K562 (cell line): ENCODE results near the gene SH2B2. TPM values are rescaled to one million over a fixed set of nuclear protein-coding genes. Genes with fewer than 3 reads are reported as not detected.

Experiments used
- CBX1 ChIP-seq: sonication (generic); IDR thresholded peaks from 2 replicates; pipeline ENCODE4 v1.6.1; 2016; ENCODE audit warnings: antibody characterized with exemption, low read depth, mild to moderate bottlenecking
- EGR1 ChIP-seq: fragments of 450-650 bp; conservative IDR thresholded peaks from 2 replicates; pipeline ENCODE4 v1.6.1; 2017; ENCODE audit warnings: mild to moderate bottlenecking
- HCFC1 ChIP-seq: IDR thresholded peaks from 2 replicates; pipeline ENCODE4 v1.6.1; 2012; ENCODE audit warnings: low read depth, low read length, improper control_type of control experiment
- JUN ChIP-seq, 2 experiments: sonication (generic) in 1 of 2; formaldehyde crosslinking in 1 of 2; IDR thresholded peaks; 2 replicates each; pipeline versions ENCODE4 v1.6.1 to v1.8.0; 2012 to 2022; ENCODE audit warnings: borderline replicate concordance in 2 of 2, mild to moderate bottlenecking in 2 of 2, improper control_type of control experiment in 1 of 2, low read depth in 1 of 2, low read length in 1 of 2, missing genetic modification reagents in 1 of 2
- KHSRP ChIP-seq: fragments of 450-650 bp; IDR thresholded peaks from 2 replicates; pipeline ENCODE4 v1.6.1; 2017
- NFIC ChIP-seq: fragments of 450-650 bp; IDR thresholded peaks from 2 replicates; pipeline ENCODE4 v1.6.1; 2017; ENCODE audit warnings: mild to moderate bottlenecking, inconsistent platforms
- NR2C2 ChIP-seq, 2 experiments: fragments of 200-800 bp in 1 of 2; sonication (Bioruptor generic) in 1 of 2; sonication (generic) in 1 of 2; formaldehyde crosslinking in 1 of 2; IDR thresholded peaks; 2 replicates each; pipeline versions ENCODE4 v1.6.1 to v1.8.0; 2016 to 2022; ENCODE audit warnings: mild to moderate bottlenecking in 1 of 2, missing compliant biosample characterization in 1 of 2, missing genetic modification characterization in 1 of 2, missing genetic modification reagents in 1 of 2
- ZBTB17 ChIP-seq: fragments of 450-650 bp; formaldehyde crosslinking; IDR thresholded peaks from 2 replicates; pipeline ENCODE4 v1.4.0; 2020; ENCODE audit warnings: mild to moderate bottlenecking
- ZNF431 ChIP-seq: sonication (generic); formaldehyde crosslinking; IDR thresholded peaks from 2 replicates; pipeline ENCODE4 v1.8.0; 2022; ENCODE audit warnings: mild to moderate bottlenecking, missing genetic modification reagents
- polyA plus RNA-seq, 8 experiments: library from polyadenylated mRNA; depleted of rRNA in 4 of 8; stranded (reverse) in 5 of 8; unstranded in 3 of 8; fragments of >200 nt; fragmentation: Nextera tagmentation in 2 of 8; fragmentation: Illumina TruSeq in 1 of 8; extraction: Ambion mirVana in 2 of 8; extraction: Trizol in 1 of 8; gene quantifications; 2 replicates each; pipeline versions ENCODE4 v1.2.1 to v1.2.3, GENCODE V29; 2011 to 2014; ENCODE audit warnings: inconsistent platforms in 1 of 8, missing spikeins in 1 of 8
- total RNA-seq, 7 experiments: library from RNA; depleted of rRNA in 6 of 7; stranded (reverse); fragments of >200 nt in 6 of 7; fragmentation: Illumina TruSeq in 2 of 7; extraction: Trizol in 2 of 7; gene quantifications; 2 replicates each; pipeline versions ENCODE4 v1.2.1 to v1.2.3, GENCODE V29; 2011 to 2021; ENCODE audit warnings: low replicate concordance in 1 of 7
- TF ChIP-seq, protein P1 (sequence below): fragments of 450-650 bp; IDR thresholded peaks from 2 replicates; pipeline ENCODE4 v1.6.1; 2018; ENCODE audit warnings: mild to moderate bottlenecking, low read depth; ENCODE audit not compliant: partially characterized antibody
- TF ChIP-seq, protein P2 (sequence below): fragments of 250-450 bp; sonication (Bioruptor Pico); IDR thresholded peaks from 2 replicates; pipeline ENCODE4 v1.5.0; 2022; ENCODE audit warnings: mild to moderate bottlenecking
- TF ChIP-seq, protein P3 (sequence below): fragments of 450-650 bp; IDR thresholded peaks from 2 replicates; pipeline ENCODE4 v1.6.1; 2017; ENCODE audit warnings: antibody characterized with exemption, mild to moderate bottlenecking
- TF ChIP-seq, protein P4 (sequence below), 3 experiments: IDR thresholded peaks in 2 of 3; conservative IDR thresholded peaks in 1 of 3; 2 replicates each; pipeline ENCODE4 v1.5.1; 2011 to 2012; ENCODE audit warnings: low read length in 3 of 3, mild to moderate bottlenecking in 3 of 3, control low read depth in 2 of 3, improper control_type of control experiment in 1 of 3, inconsistent platforms in 1 of 3, low read depth in 1 of 3, mixed read lengths in 1 of 3, moderate library complexity in 1 of 3; ENCODE audit not compliant: insufficient read depth in 2 of 3

The SH2B2 gene
- total and polyA plus RNA-seq, 9 of the 15 experiments (the other 6 are each of a cell fraction or from before 2014, with no cell fraction given) = 0.03 to 0.89 (median 0.07) TPM; not detected in 4

DNA sequence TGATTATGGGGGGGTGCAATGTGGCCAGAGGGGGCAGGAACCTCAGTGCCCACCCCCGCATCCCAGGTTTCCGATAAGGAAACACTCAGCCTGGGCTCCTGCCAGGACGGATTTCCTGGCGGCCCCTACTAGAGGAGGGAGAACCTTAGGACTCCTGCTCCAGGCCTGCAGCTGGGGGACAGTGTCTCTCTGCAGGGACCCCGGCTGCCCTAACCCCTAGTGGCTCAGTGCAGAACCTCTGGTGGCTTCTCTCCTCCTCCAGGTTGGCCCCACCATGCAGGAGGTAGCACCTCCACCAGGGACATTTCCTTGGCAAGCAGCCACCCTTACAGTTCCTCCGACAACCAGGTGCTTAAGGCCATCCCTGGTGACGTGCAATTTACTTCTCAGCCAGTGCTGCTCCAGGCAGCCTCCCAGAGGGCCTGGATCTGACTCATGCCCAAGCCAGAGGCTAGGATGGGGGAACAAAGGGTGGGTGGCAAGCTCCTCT lies 31.9 kb downstream of the SH2B2 start (continued):
- peak; percentile 57 for TF ChIP-seq NFIC
- TF ChIP-seq ZBTB17 (CRISPR knock-in tag) = no peak
- TF ChIP-seq, protein P1, sequence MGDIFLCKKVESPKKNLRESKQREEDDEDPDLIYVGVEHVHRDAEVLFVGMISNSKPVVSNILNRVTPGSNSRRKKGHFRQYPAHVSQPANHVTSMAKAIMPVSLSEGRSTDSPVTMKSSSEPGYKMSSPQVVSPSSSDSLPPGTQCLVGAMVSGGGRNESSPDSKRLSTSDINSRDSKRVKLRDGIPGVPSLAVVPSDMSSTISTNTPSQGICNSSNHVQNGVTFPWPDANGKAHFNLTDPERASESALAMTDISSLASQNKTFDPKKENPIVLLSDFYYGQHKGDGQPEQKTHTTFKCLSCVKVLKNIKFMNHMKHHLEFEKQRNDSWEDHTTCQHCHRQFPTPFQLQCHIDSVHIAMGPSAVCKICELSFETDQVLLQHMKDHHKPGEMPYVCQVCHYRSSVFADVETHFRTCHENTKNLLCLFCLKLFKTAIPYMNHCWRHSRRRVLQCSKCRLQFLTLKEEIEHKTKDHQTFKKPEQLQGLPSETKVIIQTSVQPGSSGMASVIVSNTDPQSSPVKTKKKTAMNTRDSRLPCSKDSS = no peak
- no peak for TF ChIP-seq KHSRP
- TF ChIP-seq ZNF431 (CRISPR knock-in tag) = no peak
- TF ChIP-seq CBX1 = no peak
- TF ChIP-seq NR2C2 (CRISPR knock-in tag; IDR thresholded peaks at IDR 0.05) = no peak
- no peak for TF ChIP-seq NR2C2 (tag; IDR thresholded peaks at IDR 0.05)
- TF ChIP-seq JUN (IDR thresholded peaks at IDR 0.05; ENCODE audit: borderline replicate concordance, low read depth, low read length) = no peak
- TF ChIP-seq JUN (CRISPR knock-in tag; IDR thresholded peaks at IDR 0.05; ENCODE audit: borderline replicate concordance) = no peak
- peak; percentile 58 for TF ChIP-seq EGR1
- TF ChIP-seq, protein P2, sequence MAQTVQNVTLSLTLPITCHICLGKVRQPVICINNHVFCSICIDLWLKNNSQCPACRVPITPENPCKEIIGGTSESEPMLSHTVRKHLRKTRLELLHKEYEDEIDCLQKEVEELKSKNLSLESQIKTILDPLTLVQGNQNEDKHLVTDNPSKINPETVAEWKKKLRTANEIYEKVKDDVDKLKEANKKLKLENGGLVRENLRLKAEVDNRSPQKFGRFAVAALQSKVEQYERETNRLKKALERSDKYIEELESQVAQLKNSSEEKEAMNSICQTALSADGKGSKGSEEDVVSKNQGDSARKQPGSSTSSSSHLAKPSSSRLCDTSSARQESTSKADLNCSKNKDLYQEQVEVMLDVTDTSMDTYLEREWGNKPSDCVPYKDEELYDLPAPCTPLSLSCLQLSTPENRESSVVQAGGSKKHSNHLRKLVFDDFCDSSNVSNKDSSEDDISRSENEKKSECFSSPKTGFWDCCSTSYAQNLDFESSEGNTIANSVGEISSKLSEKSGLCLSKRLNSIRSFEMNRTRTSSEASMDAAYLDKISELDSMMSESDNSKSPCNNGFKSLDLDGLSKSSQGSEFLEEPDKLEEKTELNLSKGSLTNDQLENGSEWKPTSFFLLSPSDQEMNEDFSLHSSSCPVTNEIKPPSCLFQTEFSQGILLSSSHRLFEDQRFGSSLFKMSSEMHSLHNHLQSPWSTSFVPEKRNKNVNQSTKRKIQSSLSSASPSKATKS (CRISPR knock-in tag) = no peak
- TF ChIP-seq HCFC1 = no peak
- TF ChIP-seq, protein P3, sequence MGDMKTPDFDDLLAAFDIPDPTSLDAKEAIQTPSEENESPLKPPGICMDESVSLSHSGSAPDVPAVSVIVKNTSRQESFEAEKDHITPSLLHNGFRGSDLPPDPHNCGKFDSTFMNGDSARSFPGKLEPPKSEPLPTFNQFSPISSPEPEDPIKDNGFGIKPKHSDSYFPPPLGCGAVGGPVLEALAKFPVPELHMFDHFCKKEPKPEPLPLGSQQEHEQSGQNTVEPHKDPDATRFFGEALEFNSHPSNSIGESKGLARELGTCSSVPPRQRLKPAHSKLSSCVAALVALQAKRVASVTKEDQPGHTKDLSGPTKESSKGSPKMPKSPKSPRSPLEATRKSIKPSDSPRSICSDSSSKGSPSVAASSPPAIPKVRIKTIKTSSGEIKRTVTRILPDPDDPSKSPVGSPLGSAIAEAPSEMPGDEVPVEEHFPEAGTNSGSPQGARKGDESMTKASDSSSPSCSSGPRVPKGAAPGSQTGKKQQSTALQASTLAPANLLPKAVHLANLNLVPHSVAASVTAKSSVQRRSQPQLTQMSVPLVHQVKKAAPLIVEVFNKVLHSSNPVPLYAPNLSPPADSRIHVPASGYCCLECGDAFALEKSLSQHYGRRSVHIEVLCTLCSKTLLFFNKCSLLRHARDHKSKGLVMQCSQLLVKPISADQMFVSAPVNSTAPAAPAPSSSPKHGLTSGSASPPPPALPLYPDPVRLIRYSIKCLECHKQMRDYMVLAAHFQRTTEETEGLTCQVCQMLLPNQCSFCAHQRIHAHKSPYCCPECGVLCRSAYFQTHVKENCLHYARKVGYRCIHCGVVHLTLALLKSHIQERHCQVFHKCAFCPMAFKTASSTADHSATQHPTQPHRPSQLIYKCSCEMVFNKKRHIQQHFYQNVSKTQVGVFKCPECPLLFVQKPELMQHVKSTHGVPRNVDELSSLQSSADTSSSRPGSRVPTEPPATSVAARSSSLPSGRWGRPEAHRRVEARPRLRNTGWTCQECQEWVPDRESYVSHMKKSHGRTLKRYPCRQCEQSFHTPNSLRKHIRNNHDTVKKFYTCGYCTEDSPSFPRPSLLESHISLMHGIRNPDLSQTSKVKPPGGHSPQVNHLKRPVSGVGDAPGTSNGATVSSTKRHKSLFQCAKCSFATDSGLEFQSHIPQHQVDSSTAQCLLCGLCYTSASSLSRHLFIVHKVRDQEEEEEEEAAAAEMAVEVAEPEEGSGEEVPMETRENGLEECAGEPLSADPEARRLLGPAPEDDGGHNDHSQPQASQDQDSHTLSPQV = no peak
- TF ChIP-seq, protein P4, sequence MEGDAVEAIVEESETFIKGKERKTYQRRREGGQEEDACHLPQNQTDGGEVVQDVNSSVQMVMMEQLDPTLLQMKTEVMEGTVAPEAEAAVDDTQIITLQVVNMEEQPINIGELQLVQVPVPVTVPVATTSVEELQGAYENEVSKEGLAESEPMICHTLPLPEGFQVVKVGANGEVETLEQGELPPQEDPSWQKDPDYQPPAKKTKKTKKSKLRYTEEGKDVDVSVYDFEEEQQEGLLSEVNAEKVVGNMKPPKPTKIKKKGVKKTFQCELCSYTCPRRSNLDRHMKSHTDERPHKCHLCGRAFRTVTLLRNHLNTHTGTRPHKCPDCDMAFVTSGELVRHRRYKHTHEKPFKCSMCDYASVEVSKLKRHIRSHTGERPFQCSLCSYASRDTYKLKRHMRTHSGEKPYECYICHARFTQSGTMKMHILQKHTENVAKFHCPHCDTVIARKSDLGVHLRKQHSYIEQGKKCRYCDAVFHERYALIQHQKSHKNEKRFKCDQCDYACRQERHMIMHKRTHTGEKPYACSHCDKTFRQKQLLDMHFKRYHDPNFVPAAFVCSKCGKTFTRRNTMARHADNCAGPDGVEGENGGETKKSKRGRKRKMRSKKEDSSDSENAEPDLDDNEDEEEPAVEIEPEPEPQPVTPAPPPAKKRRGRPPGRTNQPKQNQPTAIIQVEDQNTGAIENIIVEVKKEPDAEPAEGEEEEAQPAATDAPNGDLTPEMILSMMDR (IDR thresholded peaks at IDR 0.05 in 2 of 3, conservative IDR thresholded peaks at IDR 0.05 in 1 of 3; ENCODE audit: insufficient read depth in 2 of 3, low read depth in 1 of 3, low read length in 3 of 3) = peak in 1 of 3 experiments; percentile 43; a peak in 2 of 6 replicates
